SK-N-SH treated with all-trans-retinoic acid at 6 μM for 48 hours (cell line): Measurements from ENCODE around the gene RGS13.

Experiments
- ATAC-seq: fragments of 200-7000 bp; cut with Tn5 transposase; 3 replicates; pipeline ENCODE4 v1.9.1; 2020; ENCODE audit warnings: mild to moderate bottlenecking, moderate library complexity
- ARNTL ChIP-seq: fragments of 450-650 bp; formaldehyde crosslinking; IDR thresholded peaks from 2 replicates; pipeline ENCODE4 v1.5.0; 2020; ENCODE audit warnings: low read depth, mild to moderate bottlenecking, moderate library complexity, borderline replicate concordance
- BACH2 ChIP-seq: fragments of 250-450 bp; sonication (Bioruptor Pico); IDR thresholded peaks from 2 replicates; pipeline ENCODE4 v1.9.0; 2021; ENCODE audit warnings: mild to moderate bottlenecking, borderline replicate concordance
- CREB5 ChIP-seq: fragments of 250-450 bp; sonication (Bioruptor Pico); IDR thresholded peaks from 2 replicates; pipeline ENCODE4 v1.5.1; 2020; ENCODE audit warnings: low read depth, mild to moderate bottlenecking, moderate library complexity
- CSDC2 ChIP-seq: fragments of 250-450 bp; sonication (Bioruptor Pico); IDR thresholded peaks from 2 replicates; pipeline ENCODE4 v1.5.0; 2020; ENCODE audit warnings: mild to moderate bottlenecking, moderate library complexity
- CSRNP3 ChIP-seq: fragments of 250-450 bp; sonication (Bioruptor Pico); IDR thresholded peaks from 2 replicates; pipeline ENCODE4 v1.5.1; 2021; ENCODE audit warnings: mild to moderate bottlenecking, moderate library complexity
- ESRRG ChIP-seq: fragments of 250-450 bp; sonication (Bioruptor Pico); IDR thresholded peaks from 2 replicates; pipeline ENCODE4 v1.6.1; 2021; ENCODE audit warnings: mild to moderate bottlenecking
- GLIS3 ChIP-seq: fragments of 250-450 bp; sonication (Bioruptor Pico); IDR thresholded peaks from 2 replicates; pipeline ENCODE4 v1.5.0; 2020; ENCODE audit warnings: mild to moderate bottlenecking, moderate library complexity
- ISL1 ChIP-seq: fragments of 250-450 bp; sonication (Bioruptor Pico); IDR thresholded peaks from 2 replicates; pipeline ENCODE4 v2.1.2; 2022; ENCODE audit warnings: mild to moderate bottlenecking, moderate library complexity
- OSR1 ChIP-seq: fragments of 250-450 bp; sonication (Bioruptor Pico); IDR thresholded peaks from 2 replicates; pipeline ENCODE4 v1.8.0; 2022; ENCODE audit warnings: moderate library complexity, mild to moderate bottlenecking, inconsistent platforms
- PATZ1 ChIP-seq: fragments of 250-450 bp; sonication (Bioruptor Pico); IDR thresholded peaks from 2 replicates; pipeline ENCODE4 v1.8.0; 2020; ENCODE audit warnings: mild to moderate bottlenecking, moderate library complexity, borderline replicate concordance
- POU6F1 ChIP-seq: fragments of 250-450 bp; sonication (Bioruptor Pico); IDR thresholded peaks from 2 replicates; pipeline ENCODE4 v1.8.0; 2021; ENCODE audit warnings: low read depth, mild to moderate bottlenecking, moderate library complexity, borderline replicate concordance
- PPARA ChIP-seq: fragments of 250-450 bp; sonication (Bioruptor Pico); IDR thresholded peaks from 2 replicates; pipeline ENCODE4 v1.5.0; 2020; ENCODE audit warnings: mild to moderate bottlenecking, borderline replicate concordance
- RARB ChIP-seq: fragments of 250-450 bp; sonication (Bioruptor Pico); IDR thresholded peaks from 2 replicates; pipeline ENCODE4 v1.8.0; 2021; ENCODE audit warnings: mild to moderate bottlenecking, moderate library complexity
- TCF4 ChIP-seq: fragments of 250-450 bp; sonication (Bioruptor Pico); IDR thresholded peaks from 2 replicates; pipeline ENCODE4 v1.8.0; 2021; ENCODE audit warnings: mild to moderate bottlenecking, moderate library complexity, borderline replicate concordance
- TOX ChIP-seq: fragments of 250-450 bp; sonication (Bioruptor Pico); IDR thresholded peaks from 2 replicates; pipeline ENCODE4 v1.8.0; 2021; ENCODE audit warnings: mild to moderate bottlenecking, moderate library complexity, borderline replicate concordance
- TSHZ2 ChIP-seq: fragments of 250-450 bp; sonication (Bioruptor Pico); IDR thresholded peaks from 2 replicates; pipeline ENCODE4 v1.5.0; 2020; ENCODE audit warnings: mild to moderate bottlenecking, moderate library complexity
- ZC3H10 ChIP-seq: fragments of 250-450 bp; sonication (Bioruptor Pico); IDR thresholded peaks from 2 replicates; pipeline ENCODE4 v1.5.1; 2021; ENCODE audit warnings: mild to moderate bottlenecking, moderate library complexity
- ZFP3 ChIP-seq: fragments of 250-450 bp; sonication (Bioruptor Pico); IDR thresholded peaks from 2 replicates; pipeline ENCODE4 v1.5.0; 2020; ENCODE audit warnings: mild to moderate bottlenecking, moderate library complexity
- ZFP30 ChIP-seq: fragments of 450-650 bp; formaldehyde crosslinking; IDR thresholded peaks from 2 replicates; pipeline ENCODE4 v1.5.0; 2022; ENCODE audit warnings: mild to moderate bottlenecking, moderate library complexity
- ZNF565 ChIP-seq: fragments of 450-650 bp; formaldehyde crosslinking; conservative IDR thresholded peaks from 2 replicates; pipeline ENCODE4 v1.5.0; 2020; ENCODE audit warnings: low read depth, mild to moderate bottlenecking, moderate library complexity
- ZNF70 ChIP-seq: fragments of 450-650 bp; formaldehyde crosslinking; IDR thresholded peaks from 2 replicates; pipeline ENCODE4 v1.5.0; 2020; ENCODE audit warnings: mild to moderate bottlenecking, moderate library complexity
- ZNF8 ChIP-seq: fragments of 450-650 bp; formaldehyde crosslinking; IDR thresholded peaks from 2 replicates; pipeline ENCODE4 v1.5.0; 2020; ENCODE audit warnings: mild to moderate bottlenecking, moderate library complexity

The RGS13 gene

GRCh38 chr1:192639607-192640368, 3.8 kb downstream of the RGS13 start:
- ATAC-seq = peak; percentile 87
- TF ChIP-seq ZNF8 (no peak), TOX (0 out of 2 replicates have a peak, but pooled peaks have one; percentile 37)

GRCh38 chr1:192652159-192652558, 16.2 kb downstream of the RGS13 start:
- ATAC-seq = no peak
- no peak for TF ChIP-seq CSRNP3 (CRISPR knock-in tag)
- TF ChIP-seq POU6F1 = no peak
- no peak for TF ChIP-seq GLIS3 (CRISPR knock-in tag)

GRCh38 chr1:192654120-192654519, 18.2 kb downstream of the RGS13 start:
- no peak for TF ChIP-seq ZC3H10 (CRISPR knock-in tag)
- no peak for TF ChIP-seq OSR1 (CRISPR knock-in tag)
- no peak for TF ChIP-seq ARNTL (CRISPR knock-in tag)
- no peak for TF ChIP-seq TSHZ2 (CRISPR knock-in tag)
- no peak for TF ChIP-seq TOX
- no peak for TF ChIP-seq ZNF70 (CRISPR knock-in tag)
- TF ChIP-seq ZFP3 (CRISPR knock-in tag) = no peak
- TF ChIP-seq PATZ1 (CRISPR knock-in tag) = no peak
- TF ChIP-seq BACH2 = no peak
- no peak for TF ChIP-seq ZFP30 (CRISPR knock-in tag)
- no peak for TF ChIP-seq TCF4 (CRISPR knock-in tag)
- no peak for TF ChIP-seq ISL1 (CRISPR knock-in tag)
- no peak for TF ChIP-seq ZNF565 (CRISPR knock-in tag)
- TF ChIP-seq ZNF8 = no peak
- no peak for TF ChIP-seq CREB5 (CRISPR knock-in tag)
- no peak for TF ChIP-seq PPARA (CRISPR knock-in tag)
- no peak for TF ChIP-seq ESRRG (CRISPR knock-in tag)
- TF ChIP-seq RARB (CRISPR knock-in tag) = no peak
- no peak for TF ChIP-seq CSDC2 (CRISPR knock-in tag)
- no peak for ATAC-seq
